K562 (cell line): Measurements from ENCODE around the gene CGREF1. TPM values are rescaled to one million over a fixed set of nuclear protein-coding genes. Genes with fewer than 3 reads are reported as not detected.
A peak's percentile ranks its signal among the peaks of the same experiment; 100 is the strongest.

Experiments
- CBFA2T2 ChIP-seq: fragments of 450-650 bp; conservative IDR thresholded peaks from 2 replicates; pipeline ENCODE4 v1.6.1; 2017; ENCODE audit warnings: mild to moderate bottlenecking
- PRMT5 ChIP-seq: sonication (generic); formaldehyde crosslinking; IDR thresholded peaks from 2 replicates; pipeline ENCODE4 v1.5.0; 2020; ENCODE audit warnings: missing genetic modification reagents
- ZFX ChIP-seq: sonication (generic); formaldehyde crosslinking; IDR thresholded peaks from 2 replicates; pipeline ENCODE4 v1.8.0; 2022; ENCODE audit warnings: mild to moderate bottlenecking, missing genetic modification reagents, moderate library complexity
- ZSCAN32 ChIP-seq: fragments of 450-650 bp; formaldehyde crosslinking; IDR thresholded peaks from 2 replicates; pipeline ENCODE4 v1.4.0; 2020; ENCODE audit warnings: mild to moderate bottlenecking, moderate library complexity
- polyA plus RNA-seq, 8 experiments: library from polyadenylated mRNA; depleted of rRNA in 4 of 8; stranded (reverse) in 5 of 8; unstranded in 3 of 8; fragments of >200 nt; fragmentation: Nextera tagmentation in 2 of 8; fragmentation: Illumina TruSeq in 1 of 8; extraction: Ambion mirVana in 2 of 8; extraction: Trizol in 1 of 8; gene quantifications; 2 replicates each; pipeline versions ENCODE4 v1.2.1 to v1.2.3, GENCODE V29; 2011 to 2014; ENCODE audit warnings: inconsistent platforms in 1 of 8, missing spikeins in 1 of 8
- total RNA-seq, 7 experiments: library from RNA; depleted of rRNA in 6 of 7; stranded (reverse); fragments of >200 nt in 6 of 7; fragmentation: Illumina TruSeq in 2 of 7; extraction: Trizol in 2 of 7; gene quantifications; 2 replicates each; pipeline versions ENCODE4 v1.2.1 to v1.2.3, GENCODE V29; 2011 to 2021; ENCODE audit warnings: low replicate concordance in 1 of 7
- TF ChIP-seq, protein P1 (sequence below), 2 experiments: IDR thresholded peaks; 2 replicates each; pipeline ENCODE4 v1.6.1; 2012; ENCODE audit warnings: improper control_type of control experiment in 2 of 2, low read depth in 2 of 2, low read length in 2 of 2, borderline replicate concordance in 1 of 2

Gene CGREF1
- total and polyA plus RNA-seq, 9 of the 15 experiments (the other 6 are each of a cell fraction or from before 2014, with no cell fraction given), result 0.07 to 0.50 (median 0.37) TPM

- TF ChIP-seq, protein P1, sequence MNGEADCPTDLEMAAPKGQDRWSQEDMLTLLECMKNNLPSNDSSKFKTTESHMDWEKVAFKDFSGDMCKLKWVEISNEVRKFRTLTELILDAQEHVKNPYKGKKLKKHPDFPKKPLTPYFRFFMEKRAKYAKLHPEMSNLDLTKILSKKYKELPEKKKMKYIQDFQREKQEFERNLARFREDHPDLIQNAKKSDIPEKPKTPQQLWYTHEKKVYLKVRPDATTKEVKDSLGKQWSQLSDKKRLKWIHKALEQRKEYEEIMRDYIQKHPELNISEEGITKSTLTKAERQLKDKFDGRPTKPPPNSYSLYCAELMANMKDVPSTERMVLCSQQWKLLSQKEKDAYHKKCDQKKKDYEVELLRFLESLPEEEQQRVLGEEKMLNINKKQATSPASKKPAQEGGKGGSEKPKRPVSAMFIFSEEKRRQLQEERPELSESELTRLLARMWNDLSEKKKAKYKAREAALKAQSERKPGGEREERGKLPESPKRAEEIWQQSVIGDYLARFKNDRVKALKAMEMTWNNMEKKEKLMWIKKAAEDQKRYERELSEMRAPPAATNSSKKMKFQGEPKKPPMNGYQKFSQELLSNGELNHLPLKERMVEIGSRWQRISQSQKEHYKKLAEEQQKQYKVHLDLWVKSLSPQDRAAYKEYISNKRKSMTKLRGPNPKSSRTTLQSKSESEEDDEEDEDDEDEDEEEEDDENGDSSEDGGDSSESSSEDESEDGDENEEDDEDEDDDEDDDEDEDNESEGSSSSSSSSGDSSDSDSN (IDR thresholded peaks at IDR 0.05; ENCODE audit: borderline replicate concordance in 1 of 2, low read depth in 2 of 2, low read length in 2 of 2), result peak; percentile 45 to 69; a peak in 1 of 4 replicates
- peak; percentile 8; the same call in 1 of the 2 replicates for TF ChIP-seq ZSCAN32 (CRISPR knock-in tag)
- no peak for TF ChIP-seq PRMT5 (CRISPR knock-in tag)
- no peak for TF ChIP-seq CBFA2T2
- TF ChIP-seq ZFX (CRISPR knock-in tag), result peak; percentile 70
Measured at GRCh38 chr2:27133905-27134780, 15.2 kb upstream of the CGREF1 start, which contains the start of gene PREB (continued).
